GM21515 (cell line): Measurements from ENCODE around the gene CD151.

ENCODE experiments used
- ATAC-seq: cut with Tn5 transposase; IDR thresholded peaks from one replicate; pipeline ENCODE4 v1.9.1; 2021; ENCODE audit not compliant: unreplicated experiment

Gene CD151

DNA sequence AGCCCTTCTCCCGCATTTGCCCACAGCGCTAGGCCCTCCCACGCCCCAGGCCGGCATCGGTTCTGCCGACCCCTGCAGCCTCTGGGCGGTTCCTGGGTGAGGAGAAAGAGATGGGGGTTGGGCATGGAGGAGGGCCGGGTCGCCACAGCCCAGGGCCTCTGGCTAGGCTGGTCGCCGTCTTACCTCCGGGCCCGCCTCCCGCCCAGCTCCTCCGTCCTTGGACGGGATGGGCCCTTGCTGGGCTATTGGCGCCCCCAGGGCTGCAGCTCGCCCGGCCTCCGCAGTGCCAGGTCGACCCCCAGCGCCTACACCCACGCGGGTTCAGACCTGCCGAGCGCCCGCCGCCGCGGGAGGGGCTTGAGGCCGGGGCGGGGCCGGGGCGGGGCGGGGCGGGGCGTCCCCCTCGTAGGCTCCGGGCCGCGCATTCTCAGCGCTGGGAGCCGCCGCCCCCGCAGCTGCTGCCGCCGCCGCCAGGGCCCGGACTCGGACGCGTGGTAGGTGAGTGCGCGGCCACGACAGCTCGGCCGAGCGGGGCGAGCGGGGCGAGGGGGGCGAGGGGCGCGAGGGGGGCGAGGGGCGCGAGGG lies at the start of gene CD151:
TSS of gene CD151 (plus strand) at position 424 of the 585 bp plus-strand sequence. CDS start 3,118 bp downstream, outside the sequence.
- ATAC-seq = peak; percentile 39

DNA sequence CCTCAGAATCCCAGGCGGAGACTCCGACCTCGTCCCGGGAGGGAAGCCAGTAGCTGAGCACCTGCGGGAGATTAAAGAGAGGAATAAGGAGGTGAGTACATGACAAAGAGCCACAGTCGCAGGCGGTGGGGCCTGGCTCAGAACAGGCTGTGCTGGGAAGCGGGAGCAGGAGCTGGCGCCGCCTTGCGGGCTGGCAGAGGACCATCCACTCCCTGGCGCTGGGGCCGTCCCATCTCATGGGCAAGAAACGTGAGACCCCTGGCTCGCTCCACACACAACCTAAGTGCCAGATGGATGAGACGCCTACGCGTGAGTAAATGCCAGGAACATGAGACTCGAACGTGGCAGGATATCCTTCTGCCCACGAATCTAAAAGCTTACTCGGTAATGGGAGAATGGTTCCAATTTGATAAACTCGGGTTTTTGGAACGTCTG lies 49.2 kb upstream of the CD151 start:
- no peak for ATAC-seq

DNA sequence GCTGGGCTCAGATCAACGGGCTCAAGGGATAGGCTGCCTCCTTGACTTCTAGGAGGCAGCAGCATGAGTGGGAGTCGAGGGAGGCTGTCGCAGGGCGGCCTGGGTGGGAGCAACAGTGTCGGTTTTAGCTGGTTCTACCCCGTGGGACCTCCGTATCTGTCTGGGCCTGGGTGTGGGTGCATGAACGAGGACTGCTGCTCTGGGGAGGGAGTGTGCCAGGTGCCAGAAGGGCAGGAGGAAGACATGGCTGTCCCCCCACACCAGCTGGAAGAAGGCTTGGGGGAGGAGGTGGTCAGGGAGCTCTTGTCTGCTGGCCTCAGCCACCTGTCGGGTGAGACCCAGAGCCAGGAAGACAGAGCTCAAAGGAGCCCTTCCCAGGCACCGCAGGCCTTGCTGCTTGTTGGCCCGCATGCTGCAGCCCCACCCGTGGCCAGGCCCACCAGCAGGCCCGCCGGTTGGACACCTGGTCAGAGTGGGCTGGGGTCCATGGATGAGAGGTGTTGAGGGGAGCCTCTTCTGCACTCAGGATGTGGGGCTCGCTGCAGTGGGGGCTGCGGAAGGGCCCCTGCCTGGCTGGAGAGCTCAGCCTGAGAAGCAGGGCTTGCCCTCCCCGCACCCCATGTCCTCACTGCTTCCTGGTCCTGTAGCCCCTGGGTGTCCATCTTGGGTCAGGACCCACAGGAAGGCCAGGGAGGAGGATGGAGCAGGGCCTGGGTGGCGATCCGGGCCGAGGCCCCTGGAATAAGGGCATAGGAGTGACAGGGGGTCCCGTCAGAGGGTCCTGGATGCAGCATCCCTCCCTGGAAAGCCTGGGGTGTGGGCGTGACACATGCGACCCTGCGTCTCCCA lies 46.3 kb upstream of the CD151 start:
- ATAC-seq = no peak

DNA sequence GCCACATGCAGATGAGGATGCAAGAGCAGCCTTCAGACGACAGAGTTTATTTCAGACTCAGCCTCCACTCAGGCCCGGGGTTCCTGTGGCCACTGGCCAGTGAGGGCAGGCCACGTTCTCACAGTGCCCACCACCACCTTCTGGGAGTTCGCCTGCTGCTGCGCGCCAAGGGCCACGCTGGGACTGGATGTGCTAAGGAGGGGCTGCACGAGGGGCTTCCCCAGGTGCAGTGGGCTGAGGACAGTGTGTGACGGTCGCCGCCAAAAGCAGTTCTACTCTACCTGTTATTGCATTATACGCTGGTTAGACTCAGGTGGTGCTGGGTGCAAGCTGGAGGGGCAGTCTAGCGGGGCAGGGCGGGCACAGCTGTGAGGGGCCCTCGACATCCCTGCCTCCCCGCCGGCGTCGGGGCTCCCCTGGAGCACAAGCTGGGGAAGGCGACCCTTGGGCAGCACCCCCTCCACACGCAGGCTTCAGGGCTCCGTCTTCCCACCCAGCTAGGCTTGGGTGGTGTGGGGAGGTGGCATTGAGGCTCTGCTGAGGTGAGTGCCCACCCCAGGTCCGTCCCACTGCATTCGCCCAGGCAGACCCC lies 45.6 kb upstream of the CD151 start:
- ATAC-seq = no peak

DNA sequence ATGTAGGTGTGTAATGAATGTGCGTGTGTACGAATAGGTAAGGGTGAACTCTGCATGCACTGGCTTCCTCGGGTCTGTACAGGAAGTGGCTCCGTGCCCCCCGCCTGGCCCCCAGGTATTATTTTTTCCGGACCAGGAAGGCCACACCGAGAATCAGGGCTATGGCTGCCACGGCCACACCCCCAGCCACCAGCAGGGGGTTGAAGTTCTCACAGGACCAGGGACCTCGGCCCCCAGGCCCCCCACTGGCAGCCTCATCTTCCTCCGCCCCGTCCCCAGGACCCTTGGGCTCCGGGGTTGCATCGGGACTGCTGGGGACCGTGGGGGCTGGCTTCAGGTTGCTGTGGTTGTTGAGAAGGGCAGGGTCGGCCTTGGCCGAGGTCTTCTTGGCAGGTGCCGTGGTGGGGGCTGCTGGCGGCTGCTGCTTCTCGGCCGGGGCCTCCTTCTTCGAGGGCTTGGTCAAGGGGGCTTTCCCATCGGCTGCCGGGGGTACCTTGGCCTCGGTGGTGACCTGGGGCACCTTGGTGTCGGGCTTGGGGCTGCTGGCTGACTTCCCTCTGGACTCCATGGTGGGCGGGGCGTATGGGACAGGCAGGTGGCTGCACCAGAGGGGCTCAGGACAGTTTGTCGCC lies 44.6 kb upstream of the CD151 start:
- no peak for ATAC-seq

DNA sequence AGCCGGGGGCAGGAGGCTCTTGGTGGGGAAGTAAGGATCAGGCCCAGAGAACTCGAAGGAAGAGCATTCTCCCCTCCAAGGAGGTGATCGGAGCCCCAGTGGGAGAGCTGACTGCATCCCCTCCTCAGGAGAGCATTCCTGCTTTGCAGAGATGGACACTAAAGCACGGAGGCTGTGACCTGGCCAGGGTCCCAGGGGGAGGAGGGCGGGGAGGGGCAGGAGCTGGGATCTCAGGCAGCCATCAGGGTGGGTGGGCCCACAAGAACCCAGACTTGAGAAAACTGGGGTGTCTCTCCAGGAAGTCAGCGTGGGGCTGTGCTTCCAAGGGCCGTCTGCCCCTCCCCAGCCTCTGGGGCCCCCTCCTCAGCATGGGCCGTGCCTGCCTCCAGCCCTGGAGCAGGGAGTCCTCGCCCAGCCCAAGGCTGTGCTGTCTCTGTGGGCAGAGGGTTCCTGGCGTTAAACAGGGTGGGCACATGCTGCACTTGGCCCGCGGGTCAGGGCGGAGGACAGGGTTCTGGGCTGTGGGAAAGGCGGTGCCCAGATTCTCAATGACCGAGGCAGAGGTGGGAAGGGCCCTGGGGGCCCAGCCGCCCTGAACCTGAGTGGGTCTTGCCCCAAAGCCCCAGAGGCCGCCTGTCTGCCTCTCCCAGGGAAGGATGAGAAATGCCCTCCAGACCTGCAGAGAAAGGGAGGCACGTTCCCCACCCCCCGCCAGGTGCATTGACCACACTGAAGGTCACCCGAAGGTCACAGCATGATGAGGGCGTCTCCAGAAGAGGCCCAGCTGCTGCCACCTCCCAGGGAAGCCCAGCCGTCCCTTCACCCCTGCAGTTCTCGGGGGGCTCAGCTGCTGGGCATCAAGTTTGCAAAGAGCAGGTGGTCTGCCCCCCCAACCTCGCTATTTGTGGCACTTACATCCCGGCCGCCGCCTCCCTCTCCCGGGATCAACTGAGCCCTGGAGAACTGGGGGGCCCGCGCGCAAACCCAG lies 43.5 kb upstream of the CD151 start:
- ATAC-seq = no peak

DNA sequence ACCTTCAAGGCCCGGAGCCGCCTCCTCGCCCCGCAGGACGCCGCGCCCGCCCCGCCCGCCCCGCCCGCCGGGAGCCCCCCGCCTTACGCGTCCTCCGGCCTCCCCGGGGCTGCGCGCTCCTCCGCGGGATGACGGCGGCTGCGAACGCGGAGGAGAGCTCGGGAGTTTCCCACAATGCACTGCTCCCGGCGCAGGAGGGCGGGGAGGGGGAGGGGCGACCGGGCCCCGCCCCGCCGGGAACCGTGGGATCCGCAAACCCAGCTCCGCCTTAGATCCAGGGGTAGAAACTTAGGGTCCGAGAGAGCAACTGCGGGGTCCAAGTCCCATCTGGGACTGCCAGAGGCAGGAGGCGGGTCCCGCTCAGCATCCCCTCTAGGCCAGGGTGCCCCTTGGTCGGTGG lies 42.8 kb upstream of the CD151 start, which contains the start of gene CEND1:
TSS of gene CEND1 (minus strand) at position 148 of the 400 bp plus-strand sequence. CDS start 1,514 bp downstream, outside the sequence.
- ATAC-seq = no peak

DNA sequence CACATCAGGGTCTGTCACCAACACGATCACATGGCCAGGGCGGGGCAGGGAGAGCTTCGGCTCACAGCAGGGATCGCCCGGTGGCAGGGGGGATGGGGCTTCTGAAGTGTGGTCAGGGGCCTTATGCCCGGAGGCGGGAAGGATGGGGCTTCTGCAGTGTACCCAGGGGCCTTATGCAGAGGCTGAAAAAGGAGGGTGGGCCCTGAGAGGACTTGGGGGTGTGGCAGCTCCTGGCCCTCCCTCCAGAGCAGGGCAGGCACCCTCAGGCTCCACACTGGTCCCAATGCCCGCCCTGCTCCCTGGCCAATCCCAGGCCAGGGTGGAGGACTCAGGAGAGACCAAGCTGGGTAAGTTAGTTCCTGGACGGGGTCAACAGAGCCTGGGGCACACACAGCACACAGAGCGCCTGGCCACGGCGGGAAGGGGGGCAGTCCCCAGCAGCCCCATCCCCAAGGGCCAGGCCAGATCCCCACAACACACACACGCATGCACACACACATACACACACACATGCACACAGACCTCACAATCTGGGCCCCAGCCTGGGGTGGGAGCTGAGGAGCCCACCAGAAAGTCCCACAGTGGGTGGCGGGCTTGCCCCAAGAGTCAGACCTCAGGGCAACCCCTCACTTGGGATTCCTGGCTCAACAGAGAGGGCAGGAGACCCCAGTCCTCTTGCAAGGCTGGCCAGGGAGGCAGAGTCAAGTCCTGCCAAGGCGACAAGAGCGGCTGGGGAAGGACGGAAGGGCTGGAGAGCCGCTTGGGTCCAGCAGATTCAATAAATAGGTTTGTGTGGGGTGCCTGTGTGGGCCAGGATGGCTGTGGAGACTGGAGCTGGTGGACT lies 41.8 kb upstream of the CD151 start:
- no peak for ATAC-seq

DNA sequence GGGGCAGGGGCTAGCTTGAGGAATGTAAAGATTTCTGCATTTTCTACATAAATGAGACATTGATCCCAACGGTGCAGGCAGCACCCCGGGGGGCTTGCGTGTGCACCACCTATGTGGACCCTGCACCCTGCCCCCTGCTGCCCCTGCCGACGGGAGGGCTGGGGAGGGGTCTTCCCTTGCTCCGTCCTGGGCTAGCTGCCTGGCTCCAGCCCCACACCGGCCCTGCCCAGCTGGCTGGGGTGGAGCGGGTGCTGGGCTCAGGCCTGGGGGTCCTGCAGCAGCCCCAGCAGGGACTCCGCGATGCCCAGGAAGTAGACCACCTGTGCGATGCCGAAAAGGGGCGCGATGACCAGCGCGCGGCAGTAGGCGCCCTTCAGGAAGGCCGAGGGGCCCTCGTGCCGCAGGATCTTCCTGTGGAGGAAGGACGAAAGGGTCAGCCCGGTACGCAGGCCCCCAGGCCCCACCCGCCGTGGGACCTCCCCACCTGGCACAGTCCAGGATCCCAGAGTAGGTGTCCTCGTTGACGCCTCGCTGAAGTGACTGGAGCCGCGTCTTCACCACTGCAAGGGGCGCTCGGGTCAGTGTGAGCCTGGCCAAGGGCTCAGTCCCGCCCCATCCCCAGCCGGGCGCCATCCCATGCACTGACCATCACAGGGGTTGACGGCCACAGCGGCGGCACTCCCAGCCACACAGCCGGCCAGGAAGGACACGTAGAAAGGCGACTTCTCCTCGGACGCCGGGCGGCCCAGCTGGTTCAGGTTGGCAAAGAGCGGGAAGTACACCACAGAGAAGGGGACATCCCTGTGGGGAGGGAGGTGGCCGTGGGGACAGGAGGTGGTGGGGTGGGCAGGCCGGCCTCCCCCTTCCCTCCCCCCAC lies 40.9 kb upstream of the CD151 start:
- ATAC-seq = no peak

DNA sequence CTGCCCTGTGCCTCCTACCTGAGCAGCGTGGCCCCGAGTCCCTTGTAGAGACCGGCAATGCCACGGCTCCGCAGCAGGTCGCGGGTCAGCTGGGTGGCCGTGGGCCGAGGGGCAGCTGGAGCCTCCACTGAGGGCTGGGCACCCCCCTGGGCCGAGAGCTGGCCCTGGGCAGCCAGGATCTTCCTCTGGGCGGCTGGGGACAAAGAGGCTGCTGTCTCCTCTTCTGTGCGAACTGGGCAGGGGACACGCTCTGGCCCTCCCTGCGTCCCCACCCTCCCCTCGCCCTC lies 40.3 kb upstream of the CD151 start:
- no peak for ATAC-seq

DNA sequence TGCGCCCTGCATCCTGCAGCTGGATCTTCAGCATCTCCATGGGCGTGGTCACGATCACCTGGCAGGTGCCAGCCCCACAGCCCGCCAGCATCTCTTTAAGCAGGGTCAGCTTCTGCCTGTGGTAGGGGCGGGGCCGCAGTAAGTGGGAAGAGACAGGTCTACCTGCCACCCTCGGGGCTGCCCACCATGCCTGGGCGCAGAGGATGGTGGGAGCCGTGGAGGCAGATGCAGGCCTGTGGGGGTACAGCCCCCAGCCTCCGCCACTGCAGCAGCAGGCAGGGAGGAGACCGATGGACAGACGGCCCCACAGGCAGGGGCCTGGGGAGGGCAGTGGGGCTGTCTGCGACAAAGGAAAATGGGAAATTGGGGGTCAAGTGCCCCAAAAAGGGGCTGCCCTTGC lies 39.9 kb upstream of the CD151 start:
- ATAC-seq = no peak

DNA sequence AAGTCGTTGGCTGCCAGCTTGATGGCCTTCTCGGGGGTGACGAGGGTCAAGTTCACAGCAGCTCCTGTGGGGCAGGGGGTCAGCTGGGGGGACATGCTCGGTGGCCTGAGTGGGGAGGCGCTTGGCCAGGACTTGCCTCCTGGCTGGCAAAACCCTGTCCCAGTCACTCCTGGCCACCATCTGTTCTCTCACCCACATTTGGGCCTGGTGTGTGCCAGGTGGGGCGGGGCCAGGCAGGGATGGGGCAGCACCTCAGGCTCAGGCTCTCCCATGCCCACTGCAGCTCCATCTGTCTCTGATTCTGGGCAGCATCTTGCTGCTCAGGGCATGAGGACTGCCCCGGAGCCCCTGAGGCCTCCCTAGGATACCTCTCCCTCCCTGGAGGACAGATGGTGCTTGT lies 39.2 kb upstream of the CD151 start:
- no peak for ATAC-seq

DNA sequence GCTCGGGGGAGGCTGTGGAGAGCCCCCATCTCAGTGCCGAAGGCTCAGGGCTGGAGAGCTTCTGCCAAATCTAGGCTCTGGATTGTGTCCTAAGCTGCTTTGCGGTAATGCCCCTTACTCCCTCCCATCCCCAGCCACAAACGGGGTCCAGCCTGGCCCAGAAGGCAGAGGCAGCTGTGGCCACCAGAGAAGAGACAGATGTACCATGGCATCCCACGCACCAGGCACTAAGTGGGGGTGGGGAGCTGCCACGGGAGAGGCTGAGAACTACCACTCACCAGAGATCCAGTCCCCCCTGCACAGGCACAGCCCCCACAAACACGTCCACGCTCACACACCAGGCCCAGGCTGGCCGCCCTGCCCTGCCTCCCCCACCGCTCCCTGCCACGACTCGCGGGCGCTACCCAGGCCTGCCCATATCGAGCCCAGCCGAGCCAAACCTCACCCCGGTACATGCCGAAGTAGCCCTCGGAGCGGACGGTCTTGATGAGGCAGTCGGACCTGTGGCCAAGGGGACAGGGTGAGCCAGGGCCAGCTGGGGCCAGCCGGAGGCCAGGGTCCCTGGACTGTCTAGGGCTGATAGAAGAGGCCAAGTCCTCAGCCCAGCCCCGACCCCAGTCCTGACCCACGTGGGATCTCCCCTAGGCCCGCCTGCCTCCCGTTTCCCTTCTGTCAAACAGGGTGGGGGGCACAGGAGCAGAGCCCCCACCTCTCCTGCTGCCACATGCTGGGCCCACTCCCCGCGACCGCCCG lies 38.6 kb upstream of the CD151 start:
- ATAC-seq = no peak

DNA sequence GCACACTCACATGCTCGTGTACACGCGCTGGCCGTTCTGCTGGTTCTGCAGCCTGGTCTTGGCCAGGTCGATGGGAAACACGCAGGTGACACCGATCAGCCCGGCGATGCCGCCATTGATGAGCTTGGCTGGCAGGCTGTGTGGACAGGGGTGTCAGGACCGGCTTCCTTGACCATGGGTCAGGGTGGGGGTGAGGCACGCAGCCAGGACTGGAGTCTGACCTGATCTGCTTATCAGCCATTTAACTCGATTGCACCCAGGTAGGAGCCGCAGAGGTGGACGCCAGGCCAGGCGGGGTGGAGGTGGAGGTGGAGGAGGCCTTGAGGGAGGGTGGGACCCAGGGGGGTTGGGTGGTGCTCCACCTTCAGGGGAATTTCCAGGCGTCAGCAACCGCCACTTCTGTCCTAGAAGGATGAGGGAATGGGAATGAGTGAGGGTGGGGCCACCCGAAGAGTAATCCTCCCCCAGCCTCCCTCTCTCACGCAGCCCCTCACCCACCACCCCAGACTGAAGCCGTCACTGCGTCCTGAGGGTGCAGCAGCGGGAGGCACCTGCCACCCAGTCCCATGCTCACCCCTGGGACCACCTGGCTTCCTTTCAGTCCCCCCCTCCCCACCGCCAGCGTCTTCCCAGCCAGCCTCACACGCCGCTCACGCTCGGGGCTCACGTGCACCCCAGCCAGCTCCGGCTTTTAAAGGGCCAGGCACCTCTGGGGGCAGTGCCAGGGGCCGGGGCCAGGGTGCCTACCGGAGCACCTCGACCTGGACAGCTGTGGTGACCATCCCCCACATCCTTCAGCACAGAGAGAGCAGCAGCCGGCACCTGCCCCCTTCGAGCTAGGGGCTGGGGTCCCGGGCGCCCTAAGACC lies 37.8 kb upstream of the CD151 start:
- ATAC-seq = no peak

DNA sequence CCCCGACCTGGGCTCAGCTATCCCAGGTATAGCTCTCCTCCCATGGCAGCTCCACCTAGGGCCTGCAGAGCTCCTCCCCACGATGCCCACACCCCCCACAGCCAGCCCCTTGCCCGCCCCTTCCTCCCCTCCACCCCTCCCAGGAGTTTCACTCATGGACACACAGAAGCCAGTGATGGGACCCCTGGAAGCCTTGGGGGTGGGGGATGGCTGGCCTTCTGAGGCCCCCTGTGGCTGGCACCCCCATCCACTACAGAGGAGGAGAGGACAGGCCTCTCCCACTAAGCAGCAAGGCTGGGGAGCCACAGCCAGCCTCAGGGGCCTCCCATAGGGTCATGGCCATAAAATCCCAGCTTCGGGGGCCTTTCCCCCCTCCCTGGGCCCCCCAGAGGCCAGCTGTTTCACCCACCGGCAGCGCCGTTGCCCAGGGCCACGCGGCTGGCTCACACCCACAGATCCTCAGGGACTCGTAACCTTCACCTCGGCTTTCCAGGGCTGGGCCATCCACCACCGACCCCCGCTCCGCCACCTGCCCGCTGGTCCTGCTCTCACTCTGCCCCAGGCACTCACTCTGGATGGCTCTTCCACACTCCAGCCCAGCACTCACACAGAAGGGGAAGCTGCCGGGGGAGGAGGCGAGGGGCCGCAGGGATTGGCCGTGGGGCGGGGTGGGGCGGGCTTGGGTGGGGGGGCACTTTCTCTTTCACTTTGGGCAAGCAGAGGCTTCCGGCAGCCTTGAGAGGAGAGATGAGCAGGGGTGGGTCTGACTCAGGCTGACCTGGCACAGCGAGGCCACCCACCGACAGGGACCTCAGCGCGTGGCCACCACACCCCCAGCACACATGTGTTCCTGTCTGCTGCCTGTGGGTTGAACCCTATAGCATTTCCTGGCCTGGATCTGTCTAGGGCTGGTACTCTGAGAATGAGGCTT lies 36.9 kb upstream of the CD151 start:
- ATAC-seq = no peak
